HG03469 (cell line): ENCODE data around the gene LTBP3.
"Not testable (repeated sequence)": the region's sequence is repeated elsewhere in the genome, so short reads cannot be mapped to it uniquely, and the experiment has no call there.

Experiments used
- ATAC-seq: cut with Tn5 transposase; IDR thresholded peaks from one replicate; pipeline ENCODE4 v1.9.1; 2021; ENCODE audit warnings: mild to moderate bottlenecking, moderate library complexity, moderate number of reproducible peaks; ENCODE audit not compliant: unreplicated experiment

The LTBP3 gene

DNA sequence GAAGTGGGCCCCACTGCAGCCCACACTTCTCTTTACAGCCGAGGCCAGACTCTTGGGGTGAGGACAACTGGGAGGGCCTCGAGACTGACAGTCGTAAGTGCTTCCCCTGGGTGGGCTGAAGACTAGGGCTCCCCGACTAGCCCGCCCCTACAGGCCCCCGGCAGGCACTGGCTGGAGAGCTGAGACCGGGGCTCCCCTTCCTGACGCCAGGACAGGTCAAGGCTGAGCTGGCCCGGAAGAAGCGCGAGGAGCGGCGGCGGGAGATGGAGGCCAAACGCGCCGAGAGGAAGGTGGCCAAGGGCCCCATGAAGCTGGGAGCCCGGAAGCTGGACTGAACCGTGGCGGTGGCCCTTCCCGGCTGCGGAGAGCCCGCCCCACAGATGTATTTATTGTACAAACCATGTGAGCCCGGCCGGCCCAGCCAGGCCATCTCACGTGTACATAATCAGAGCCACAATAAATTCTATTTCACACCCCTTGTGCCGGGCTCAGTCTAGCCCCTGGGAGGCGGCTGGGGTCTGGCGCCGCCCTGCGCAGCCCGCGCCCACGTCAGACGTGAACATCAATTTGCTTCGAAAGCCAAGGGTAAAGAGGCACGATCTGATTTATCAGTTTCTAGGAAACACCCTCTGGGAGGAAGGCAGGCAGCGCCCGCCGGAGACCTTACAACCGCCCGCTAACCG, 19.8 kb downstream of the LTBP3 start:
- no peak for ATAC-seq

DNA sequence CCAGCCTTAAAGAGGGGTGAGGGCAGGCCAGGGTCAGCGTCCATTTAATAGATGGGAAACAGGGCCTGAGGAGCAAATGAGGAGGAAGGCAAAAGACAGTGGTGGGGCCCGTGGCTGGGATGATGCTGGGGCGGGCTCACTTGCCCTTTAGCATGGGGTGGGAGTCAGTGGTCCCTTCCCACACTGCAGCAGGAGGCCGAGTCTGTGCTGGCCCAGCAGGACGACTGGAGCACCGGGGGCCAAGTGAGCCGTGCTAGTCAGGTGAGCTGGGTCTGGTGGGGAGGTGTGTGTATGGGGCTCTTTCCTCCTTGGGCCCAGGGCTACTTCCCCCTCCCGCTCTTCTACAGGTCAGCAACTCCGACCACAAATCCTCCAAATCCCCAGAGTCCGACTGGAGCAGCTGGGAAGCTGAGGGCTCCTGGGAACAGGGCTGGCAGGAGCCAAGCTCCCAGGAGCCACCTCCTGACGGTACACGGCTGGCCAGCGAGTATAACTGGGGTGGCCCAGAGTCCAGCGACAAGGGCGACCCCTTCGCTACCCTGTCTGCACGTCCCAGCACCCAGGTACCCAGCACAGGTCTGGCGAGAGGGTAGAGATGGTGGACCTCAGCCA, 20.4 kb downstream of the LTBP3 start:
- no peak for ATAC-seq

DNA sequence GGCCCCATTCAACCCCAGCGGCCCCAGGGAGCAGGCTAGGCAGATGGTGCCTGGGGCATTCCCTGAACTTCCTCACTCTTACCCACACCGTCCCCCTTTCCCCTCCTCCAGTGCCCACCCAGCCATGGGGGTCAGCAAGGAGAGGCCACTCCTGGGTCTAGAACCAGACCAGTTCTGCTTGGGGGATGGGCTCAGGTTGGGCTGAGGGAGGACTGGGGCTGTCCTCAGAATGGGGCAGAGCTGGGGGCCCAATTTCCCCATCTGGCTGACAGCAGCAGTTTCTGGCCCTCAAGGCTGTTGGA, 20.9 kb downstream of the LTBP3 start:
- no peak for ATAC-seq

DNA sequence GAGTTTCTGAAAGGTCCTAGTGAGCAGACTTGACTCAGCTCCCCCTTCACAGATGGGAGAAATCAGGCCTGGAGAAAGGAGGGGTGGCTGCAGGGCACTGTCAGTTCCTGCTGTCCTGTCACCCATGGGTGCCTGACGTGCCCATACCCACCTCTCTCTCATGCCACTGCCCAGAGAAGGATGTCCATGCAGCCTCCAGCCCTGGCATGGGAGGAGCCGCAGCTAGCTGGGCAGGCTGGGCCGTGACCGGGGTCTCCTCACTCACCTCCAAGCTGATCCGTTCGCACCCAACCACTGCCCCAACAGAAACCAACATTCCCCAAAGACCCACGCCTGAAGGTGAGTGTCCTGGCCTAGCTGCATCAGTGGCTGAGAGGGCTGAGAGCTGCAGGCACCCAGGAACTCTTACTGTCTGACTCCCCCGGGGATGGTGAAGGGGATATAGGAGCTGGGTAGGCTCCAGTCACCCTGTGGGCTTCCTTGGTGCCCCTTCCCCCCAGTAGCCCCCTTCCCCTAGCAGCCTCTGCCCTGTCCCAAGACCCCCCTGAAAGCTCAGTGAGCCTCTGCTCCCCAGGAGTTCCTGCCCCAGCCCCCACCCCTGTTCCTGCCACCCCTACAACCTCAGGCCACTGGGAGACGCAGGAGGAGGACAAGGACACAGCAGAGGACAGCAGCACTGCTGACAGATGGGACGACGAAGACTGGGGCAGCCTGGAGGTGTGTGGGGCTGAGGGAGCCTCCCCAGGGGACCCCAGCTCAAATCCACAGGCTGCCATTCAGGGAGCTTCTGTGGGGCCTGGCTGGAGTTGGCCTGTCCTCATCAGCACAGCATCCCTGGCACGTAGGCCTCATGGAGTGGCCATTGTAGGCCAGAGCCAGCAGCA, 21.5 kb downstream of the LTBP3 start:
- no peak for ATAC-seq

DNA sequence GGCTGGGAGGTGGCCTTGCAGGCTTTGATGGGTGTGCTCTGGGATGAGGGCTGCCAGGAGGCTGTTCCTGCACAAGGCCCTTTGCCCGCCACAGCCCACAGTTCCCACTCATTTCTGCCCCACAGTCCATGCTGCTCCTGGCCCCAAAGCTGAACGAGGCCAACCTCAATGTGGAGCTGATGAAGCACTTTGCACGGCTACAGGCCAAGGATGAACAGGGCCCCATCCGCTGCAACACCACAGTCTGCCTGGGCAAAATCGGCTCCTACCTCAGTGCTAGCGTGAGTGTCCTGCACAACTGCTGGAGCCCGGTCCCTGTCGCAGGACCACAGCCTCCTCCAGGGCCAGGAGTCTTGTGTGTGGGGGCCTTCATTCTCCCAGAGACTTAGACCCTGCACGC, 23.1 kb downstream of the LTBP3 start:
- no peak for ATAC-seq

DNA sequence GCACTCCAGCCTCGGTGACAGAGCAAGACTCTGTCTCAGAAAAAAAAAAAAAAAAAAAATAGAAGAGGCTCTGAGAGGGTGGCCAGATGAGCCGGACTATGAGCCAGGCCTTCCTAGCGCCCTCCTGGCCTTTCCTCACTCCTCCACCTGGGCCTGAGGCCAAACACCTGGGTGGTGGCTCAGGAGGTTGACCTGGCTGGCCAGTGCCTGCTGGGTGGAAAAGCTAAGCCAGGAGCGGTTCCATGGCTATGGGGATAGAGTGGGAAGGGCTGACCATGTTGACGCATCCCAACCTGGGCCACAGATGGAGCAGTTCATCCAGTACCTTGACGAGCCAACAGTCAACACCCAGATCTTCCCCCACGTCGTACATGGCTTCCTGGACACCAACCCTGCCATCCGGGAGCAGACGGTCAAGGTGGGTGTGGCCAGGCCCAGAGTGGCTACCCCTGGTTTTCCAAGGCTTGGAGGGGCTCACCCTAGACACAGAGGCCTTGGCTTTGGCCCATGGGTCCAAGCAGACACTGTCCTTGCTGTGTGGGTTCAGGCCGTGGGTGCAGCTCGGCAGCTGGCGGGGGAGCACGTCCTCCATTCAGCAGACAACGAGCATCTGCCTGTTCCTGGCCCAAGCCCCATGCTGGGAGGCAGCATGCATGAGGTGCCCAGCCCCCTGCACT, 25.6 kb downstream of the LTBP3 start:
- no peak for ATAC-seq

DNA sequence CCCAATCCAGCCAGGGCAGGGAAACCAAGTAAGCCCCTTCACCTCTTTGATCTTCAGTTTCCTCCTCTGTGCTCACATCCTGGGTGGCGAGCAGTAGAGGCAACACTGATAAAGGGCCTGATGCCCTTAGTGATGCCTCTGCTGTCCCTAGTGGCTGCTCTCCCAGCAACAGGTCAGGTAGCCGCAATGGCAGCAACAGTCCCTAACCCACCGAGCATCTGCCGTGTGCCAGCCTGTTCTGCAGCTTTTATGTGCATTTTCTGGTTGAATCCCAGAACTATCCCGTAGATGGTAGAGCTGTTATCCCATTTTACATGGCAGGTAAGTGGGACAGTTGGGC, 28.0 kb downstream of the LTBP3 start:
- no peak for ATAC-seq

DNA sequence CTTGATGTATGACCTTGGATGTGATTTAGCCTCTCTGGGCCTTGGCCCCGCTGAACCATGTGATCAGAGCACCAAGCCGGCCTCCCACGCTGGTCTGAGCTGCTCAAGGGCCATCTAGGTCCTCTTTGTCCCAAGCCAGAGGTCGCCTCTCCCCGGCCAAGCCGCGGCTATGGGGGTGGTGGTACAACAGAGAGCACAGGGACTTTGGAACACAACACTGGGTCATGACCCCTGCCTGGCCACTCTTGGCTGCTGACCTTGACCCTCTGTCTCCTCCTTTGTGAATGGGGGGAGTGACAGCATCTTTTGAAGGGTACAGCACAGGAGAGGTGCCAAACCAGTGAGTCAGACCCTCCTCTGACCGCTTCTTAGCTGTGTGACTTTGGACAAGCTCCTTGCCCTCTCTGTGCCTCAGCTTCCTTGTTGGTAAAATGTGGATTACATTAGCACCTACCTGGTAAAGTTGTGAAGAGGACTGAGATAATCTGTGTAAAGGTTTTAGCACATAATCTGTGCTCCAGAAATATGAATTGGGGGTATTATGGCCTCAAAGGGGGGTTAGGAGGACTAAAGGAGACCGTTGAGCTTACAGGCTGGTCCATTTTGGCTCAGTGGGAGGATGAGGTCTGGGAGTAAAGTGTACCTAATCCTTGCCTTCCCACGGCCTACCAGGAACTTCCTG, 28.5 kb downstream of the LTBP3 start:
- ATAC-seq: no peak

DNA sequence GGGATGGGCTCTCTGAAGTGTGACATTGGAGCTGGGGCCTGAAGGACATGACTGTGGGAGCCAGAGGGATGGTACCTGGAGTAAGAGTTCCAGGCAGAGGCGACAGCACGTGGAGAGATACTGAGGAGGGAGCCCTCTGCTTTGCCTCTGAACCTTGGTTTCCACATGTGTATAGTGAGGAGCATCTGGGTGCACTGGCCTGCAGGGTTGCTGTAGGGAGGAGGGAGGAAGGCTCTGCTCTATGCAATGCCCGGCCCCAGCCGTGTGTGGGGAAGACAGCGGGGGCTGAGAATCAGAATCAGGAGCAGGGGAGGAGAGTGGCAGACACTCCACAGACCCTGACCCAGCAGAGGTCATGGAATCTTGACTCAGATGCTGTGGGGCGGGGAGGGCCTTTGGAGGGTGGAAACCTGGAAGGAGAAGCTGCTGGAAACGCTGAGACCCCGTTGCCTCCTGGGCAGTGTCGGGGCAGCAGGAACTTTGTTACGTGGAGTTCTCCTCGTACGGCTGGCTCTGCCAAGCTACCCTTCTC, 29.3 kb downstream of the LTBP3 start:
- no peak for ATAC-seq

DNA sequence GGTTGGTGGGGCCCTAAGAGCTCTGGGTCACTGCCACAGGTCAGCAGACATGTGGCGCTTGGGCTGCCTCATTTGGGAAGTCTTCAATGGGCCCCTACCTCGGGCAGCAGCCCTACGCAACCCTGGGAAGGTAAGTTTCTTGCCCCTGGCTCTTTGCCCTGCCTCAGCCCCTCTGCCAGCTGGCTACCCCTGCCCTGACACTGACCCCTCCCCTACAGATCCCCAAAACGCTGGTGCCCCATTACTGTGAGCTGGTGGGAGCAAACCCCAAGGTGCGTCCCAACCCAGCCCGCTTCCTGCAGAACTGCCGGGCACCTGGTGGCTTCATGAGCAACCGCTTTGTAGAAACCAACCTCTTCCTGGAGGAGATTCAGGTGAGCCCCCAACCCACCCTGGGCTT, 31.4 kb downstream of the LTBP3 start:
- ATAC-seq: no peak

DNA sequence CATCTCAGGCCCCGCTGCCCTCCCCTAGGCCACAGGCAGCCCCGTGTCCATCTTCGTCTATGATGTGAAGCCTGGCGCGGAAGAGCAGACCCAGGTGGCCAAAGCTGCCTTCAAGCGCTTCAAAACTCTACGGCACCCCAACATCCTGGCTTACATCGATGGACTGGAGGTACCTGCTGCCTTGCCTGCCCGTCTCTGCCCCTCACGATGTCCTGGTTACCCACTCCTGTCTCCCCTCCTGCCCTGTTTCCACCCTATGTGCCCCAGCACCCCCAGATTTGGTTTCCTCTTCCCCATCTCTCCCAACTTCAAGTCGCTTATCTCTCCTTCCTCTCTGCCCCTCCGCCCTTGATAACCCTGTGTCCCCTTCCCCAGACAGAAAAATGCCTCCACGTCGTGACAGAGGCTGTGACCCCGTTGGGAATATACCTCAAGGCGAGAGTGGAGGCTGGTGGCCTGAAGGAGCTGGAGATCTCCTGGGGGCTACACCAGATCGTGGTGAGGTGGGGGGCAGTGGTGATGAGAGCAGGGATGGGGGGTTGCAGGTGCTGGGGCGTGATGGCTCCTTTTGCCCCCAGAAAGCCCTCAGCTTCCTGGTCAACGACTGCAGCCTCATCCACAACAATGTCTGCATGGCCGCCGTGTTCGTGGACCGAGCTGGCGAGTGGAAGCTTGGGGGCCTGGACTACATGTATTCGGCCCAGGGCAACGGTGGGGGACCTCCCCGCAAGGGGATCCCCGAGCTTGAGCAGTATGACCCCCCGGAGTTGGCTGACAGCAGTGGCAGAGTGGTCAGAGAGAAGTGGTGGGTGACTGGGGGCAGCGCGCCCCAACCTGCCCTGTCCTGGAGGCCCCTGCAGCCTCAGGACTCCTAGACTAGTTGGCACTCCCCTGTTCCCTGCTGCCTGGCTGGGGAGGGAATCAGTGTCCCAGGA, 32.3 kb downstream of the LTBP3 start:
- ATAC-seq: no peak

DNA sequence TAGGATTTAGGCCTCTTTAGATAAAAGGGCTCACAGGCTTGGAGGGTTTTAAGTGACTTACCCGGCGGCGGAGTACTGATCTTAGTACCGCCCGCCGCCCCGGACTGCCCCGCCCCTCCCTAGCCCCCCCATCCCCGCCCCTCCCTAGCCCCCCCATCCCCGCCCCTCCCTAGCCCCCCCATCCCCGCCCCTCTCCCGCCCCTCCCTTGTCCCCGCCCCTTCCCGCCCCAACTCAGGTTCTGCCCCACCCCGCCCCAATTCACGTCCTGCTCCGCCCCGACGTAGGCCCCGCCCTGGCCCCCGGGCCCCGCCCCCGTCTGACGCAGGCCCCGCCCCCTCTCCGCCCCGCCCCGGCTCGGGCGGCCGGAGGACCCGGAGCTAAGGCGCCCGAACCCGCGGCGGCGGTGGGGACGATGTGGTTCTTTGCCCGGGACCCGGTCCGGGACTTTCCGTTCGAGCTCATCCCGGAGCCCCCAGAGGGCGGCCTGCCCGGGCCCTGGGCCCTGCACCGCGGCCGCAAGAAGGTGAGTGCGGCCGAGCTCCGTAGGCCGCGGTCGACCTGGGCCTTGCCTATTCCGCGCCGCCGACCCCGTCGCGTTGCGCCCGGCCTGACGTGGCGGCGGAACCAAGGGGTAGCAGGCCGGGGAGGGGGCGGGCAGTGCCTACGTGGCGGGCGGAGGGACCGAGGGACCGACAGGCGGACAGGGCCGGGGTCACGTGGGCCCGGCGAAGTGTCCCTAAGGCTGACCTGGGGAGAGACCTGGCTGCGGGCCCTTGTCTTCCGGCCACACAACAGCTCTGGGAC, 33.2 kb downstream of the LTBP3 start, which contains the start of gene SCYL1:
Gene SCYL1 (plus strand): TSS at position 343 of the 805 bp plus-strand sequence. CDS start 71 bp downstream, at position 414.
- no peak for ATAC-seq

DNA sequence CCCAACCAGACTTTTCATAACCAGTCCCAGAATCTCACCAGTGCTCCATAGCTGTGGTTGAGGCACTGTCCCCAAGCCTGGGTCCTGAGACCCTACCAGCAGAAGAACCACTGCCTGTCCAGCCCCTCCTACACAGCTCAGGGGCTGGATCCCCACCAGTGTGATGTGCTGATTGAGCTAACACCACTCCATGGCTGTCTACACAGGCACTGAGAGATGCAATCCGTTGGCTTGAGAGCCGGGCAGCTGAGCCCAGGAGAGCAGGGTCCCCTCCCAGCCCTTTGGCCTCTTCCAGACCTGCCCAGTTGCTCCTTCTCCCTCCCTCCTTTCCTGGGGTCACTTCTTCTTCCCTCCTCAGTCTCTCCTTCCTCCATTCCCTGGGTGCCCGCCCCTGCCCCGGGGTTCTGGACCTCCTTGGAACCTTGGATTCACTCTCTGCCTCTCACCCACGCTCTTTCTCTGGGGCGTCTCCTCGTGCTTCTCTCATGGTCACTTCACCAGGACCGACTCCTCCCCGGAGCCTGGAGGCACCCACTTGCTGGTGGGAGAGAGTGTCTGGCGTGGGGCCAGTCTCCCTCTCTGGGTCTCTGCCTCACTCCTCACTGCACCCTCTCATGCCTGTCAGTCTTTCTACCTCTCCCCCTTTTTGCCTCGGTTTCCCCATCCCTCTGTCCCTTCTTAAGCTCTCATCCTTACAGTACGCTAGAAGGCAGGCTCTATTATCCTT, 34.0 kb downstream of the LTBP3 start:
- no peak for ATAC-seq

DNA sequence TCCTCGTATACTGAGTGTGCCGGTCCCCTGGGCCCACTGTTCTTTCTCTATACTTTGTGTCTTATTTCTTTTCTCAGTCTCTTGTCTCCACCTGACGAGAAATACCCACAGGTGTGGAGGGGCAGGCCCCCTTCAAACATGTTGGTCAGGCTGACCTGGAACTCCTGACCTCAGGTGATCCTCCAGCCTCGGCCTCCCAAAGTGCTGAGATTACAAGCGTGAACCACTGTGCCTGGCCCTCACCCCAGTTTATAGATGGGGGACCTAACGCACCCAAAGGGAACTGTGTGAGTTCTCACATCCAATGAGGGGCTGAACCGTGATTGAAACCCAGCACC, 34.6 kb downstream of the LTBP3 start:
- not testable (repeated sequence) for ATAC-seq

DNA sequence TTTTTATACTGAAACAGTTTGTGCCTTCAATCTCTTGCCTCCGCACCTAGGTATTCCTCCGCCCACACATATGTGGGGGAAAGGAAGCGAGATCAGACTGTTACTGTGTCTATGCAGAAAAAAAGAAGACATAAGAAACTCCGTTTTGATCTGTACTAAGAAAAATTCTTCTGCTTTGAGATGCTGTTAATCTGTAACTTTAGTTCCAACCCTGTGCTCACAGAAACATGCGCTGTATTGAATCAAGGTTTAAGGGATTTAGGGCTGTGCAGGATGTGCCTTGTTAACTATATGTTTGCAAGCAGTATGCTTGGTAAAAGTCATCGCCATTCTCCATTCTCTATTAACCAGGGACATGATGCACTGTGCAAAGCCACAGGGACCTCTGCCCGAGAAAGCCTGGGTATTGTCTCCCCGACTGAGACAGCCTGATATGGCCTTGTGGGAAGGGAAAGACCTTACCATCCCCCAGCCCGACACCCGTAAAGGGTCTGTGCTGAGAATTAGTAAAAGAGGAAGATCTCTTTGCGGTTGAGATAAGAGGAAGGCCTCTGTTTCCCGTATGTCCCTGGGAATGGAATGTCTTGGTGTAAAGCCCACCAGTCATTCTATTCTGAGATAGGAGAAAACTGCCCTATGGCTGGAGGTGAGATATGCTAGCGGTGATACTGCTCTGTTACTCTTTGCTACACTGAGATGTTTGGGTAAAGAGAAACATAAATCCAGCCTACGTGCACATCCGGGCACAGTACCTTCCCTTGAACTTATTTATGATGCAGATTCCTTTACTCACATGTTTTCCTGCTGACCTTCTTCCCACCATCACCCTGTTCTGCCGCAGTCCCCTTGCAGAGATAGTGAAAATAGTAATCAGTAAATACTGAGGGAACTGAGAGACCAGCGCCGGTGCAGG, 35.2 kb downstream of the LTBP3 start:
- not testable (repeated sequence) for ATAC-seq

DNA sequence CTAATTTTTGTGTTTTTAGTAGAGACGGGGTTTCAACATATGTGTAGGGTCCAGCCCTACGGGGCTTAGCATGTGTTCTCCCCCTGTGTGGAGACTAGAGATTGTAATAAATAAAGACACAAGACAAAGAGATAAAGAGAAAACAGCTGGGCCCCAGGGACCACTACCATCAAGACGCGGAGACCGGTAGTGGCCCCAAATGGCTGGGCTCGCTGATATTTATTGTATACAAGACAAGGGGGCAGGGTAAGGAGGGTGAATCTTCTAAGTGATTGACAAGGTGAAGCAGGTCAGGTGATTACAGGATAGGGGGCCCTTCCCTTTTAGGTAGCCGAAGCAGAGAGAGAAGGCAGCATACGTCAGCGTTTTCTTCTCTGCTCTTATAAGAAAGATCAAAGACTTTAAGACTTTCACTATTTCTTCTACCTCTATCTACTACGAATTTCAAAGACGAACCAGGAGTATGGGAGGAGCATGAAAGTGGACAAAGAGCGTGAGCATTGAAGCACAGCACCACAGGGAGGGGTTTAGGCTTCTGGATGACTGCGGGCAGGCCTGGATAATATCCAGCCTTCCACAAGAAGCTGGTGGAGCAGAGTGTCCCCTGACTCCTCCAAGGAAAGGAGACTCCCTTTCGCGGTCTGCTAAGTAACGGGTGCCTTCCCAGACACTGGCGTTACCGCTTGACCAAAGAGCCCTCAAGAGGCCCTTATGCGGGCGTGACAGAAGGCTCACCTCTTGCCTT, 36.2 kb downstream of the LTBP3 start:
- ATAC-seq: not testable (repeated sequence)
